GM12801 (cell line): ENCODE results near the gene PDE9A.

Experiments
- CTCF ChIP-seq: IDR thresholded peaks from one replicate; pipeline ENCODE4 v1.5.1; 2011; ENCODE audit warnings: control low read depth; ENCODE audit not compliant: insufficient read length; ENCODE audit errors: extremely low read depth

PDE9A gene

GRCh38 chr21:42684109-42684916 is 30.9 kb downstream of the PDE9A start:
- no peak for TF ChIP-seq CTCF

GRCh38 chr21:42685036-42685435 is 31.6 kb downstream of the PDE9A start:
- TF ChIP-seq CTCF, result no peak

GRCh38 chr21:42685954-42686500 is 32.6 kb downstream of the PDE9A start:
- no peak for TF ChIP-seq CTCF

GRCh38 chr21:42687796-42688195 is 34.4 kb downstream of the PDE9A start:
- no peak for TF ChIP-seq CTCF

GRCh38 chr21:42688226-42688840 is 34.9 kb downstream of the PDE9A start:
- no peak for TF ChIP-seq CTCF

- no peak for TF ChIP-seq CTCF
Observed at GRCh38 chr21:42688841-42689371, 35.5 kb downstream of the PDE9A start.

GRCh38 chr21:42690586-42690985 is 37.2 kb downstream of the PDE9A start:
- TF ChIP-seq CTCF, result no peak
